Endothelial cell of umbilical vein (primary cell): Measurements from ENCODE around the gene CD33. TPM values are rescaled to one million over a fixed set of nuclear protein-coding genes. Genes with fewer than 3 reads are reported as not detected.

ENCODE experiments used
- microRNA-seq: library from miRNA; unstranded; fragments of <30 nt; microRNA quantifications from one replicate; pipeline ENCODE4 v1.2.0, GENCODE V29; 2021; ENCODE audit warnings: borderline number of aligned reads, borderline replicate concordance
- polyA plus RNA-seq, 4 experiments: library from polyadenylated mRNA; depleted of rRNA in 3 of 4; stranded (reverse) in 3 of 4; unstranded in 1 of 4; fragments of >200 nt; gene quantifications; 2 replicates each; pipeline versions ENCODE4 v1.2.1 to v1.2.3, GENCODE V29; 2011 to 2012; ENCODE audit warnings: missing spikeins in 1 of 4
- small RNA-seq: library from RNA; depleted of rRNA; stranded (forward); fragments of <200 nt; gene quantifications from one replicate; pipeline ENCODE3, GENCODE V24; 2012; ENCODE audit warnings: low replicate concordance, low read depth; ENCODE audit not compliant: insufficient read depth, insufficient read length
- total RNA-seq: library from RNA; stranded (reverse); gene quantifications from 2 replicates; pipeline ENCODE4 v1.2.3, GENCODE V29; 2021

Gene CD33
- total and polyA plus RNA-seq, 2 donors (not counting 3 experiments of a cell fraction or from before 2014, with no cell fraction given) = not detected

Small RNA genes lying within 50 kb of the gene (microRNA-seq; reads per million reads assigned to microRNA genes)
- not detected for gene MIR8074

Small RNA genes lying within 50 kb of the gene (small RNA-seq; reads per million reads assigned to genes)
- not detected for gene MIR8074

Other genes starting within 250 kb of the CD33 start
- gene KLK7, start 241.2 kb upstream of the CD33 start, total RNA-seq = not detected in 2 replicates
- gene KLK7, start 241.2 kb upstream of the CD33 start, polyA plus RNA-seq = not detected in 2 replicates
- gene KLK8, start 223.5 kb upstream of the CD33 start, total RNA-seq = not detected in 2 replicates
- not detected in 2 replicates for gene KLK8, start 223.5 kb upstream of the CD33 start, polyA plus RNA-seq
- gene KLK10, start 205.4 kb upstream of the CD33 start, total RNA-seq = not detected in 2 replicates
- not detected in 2 replicates for gene KLK10, start 205.4 kb upstream of the CD33 start, polyA plus RNA-seq
- gene KLK11, start 198.5 kb upstream of the CD33 start, total RNA-seq = not detected in 2 replicates
- gene KLK11, start 198.5 kb upstream of the CD33 start, polyA plus RNA-seq = not detected in 2 replicates
- gene KLK12, start 190.1 kb upstream of the CD33 start, total RNA-seq = not detected in 2 replicates
- not detected in 2 replicates for gene KLK12, start 190.1 kb upstream of the CD33 start, polyA plus RNA-seq
- not detected in 2 replicates for gene KLK13, start 160.0 kb upstream of the CD33 start, total RNA-seq
- gene KLK13, start 160.0 kb upstream of the CD33 start, polyA plus RNA-seq = not detected in 2 replicates
- not detected in 2 replicates for gene KLK14, start 142.2 kb upstream of the CD33 start, total RNA-seq
- 0.10 and 0.12 TPM in 2 replicates for gene KLK14, start 142.2 kb upstream of the CD33 start, polyA plus RNA-seq
- 8.2 and 8.7 TPM in 2 replicates for gene CTU1, start 116.7 kb upstream of the CD33 start, total RNA-seq
- gene CTU1, start 116.7 kb upstream of the CD33 start, polyA plus RNA-seq = 6.1 and 7.0 TPM in 2 replicates
- not detected in 2 replicates for gene SIGLEC9, start 100.2 kb upstream of the CD33 start, total RNA-seq
- gene SIGLEC9, start 100.2 kb upstream of the CD33 start, polyA plus RNA-seq = not detected in 2 replicates
- gene SIGLEC7, start 82.8 kb upstream of the CD33 start, total RNA-seq = not detected in 2 replicates
- not detected in 2 replicates for gene SIGLEC7, start 82.8 kb upstream of the CD33 start, polyA plus RNA-seq
- not detected in 2 replicates for gene SIGLECL1, start 26.0 kb downstream of the CD33 start, total RNA-seq
- not detected in 2 replicates for gene SIGLECL1, start 26.0 kb downstream of the CD33 start, polyA plus RNA-seq
- not detected in 2 replicates for gene IGLON5, start 86.6 kb downstream of the CD33 start, total RNA-seq
- not detected in 2 replicates for gene IGLON5, start 86.6 kb downstream of the CD33 start, polyA plus RNA-seq
- 0.39 and 0.62 TPM in 2 replicates for gene VSIG10L, start 117.1 kb downstream of the CD33 start, total RNA-seq
- 0.77 and 0.94 TPM in 2 replicates for gene VSIG10L, start 117.1 kb downstream of the CD33 start, polyA plus RNA-seq
- 48.6 and 54.1 TPM in 2 replicates for gene ETFB, start 141.3 kb downstream of the CD33 start, total RNA-seq
- gene ETFB, start 141.3 kb downstream of the CD33 start, polyA plus RNA-seq = 89.9 and 99.2 TPM in 2 replicates
- 0.97 TPM in 1 of 2 replicates, not detected in the other for gene CLDND2, start 143.9 kb downstream of the CD33 start, total RNA-seq
- not detected in 2 replicates for gene CLDND2, start 143.9 kb downstream of the CD33 start, polyA plus RNA-seq
- not detected in 2 replicates for gene NKG7, start 147.6 kb downstream of the CD33 start, total RNA-seq
- not detected in 2 replicates for gene NKG7, start 147.6 kb downstream of the CD33 start, polyA plus RNA-seq
- not detected in 2 replicates for gene LIM2, start 162.9 kb downstream of the CD33 start, total RNA-seq
- gene LIM2, start 162.9 kb downstream of the CD33 start, polyA plus RNA-seq = not detected in 2 replicates
- gene C19orf84, start 165.5 kb downstream of the CD33 start, total RNA-seq = not detected in 2 replicates
- not detected in 2 replicates for gene C19orf84, start 165.5 kb downstream of the CD33 start, polyA plus RNA-seq
- not detected in 2 replicates for gene SIGLEC10, start 192.6 kb downstream of the CD33 start, total RNA-seq
- gene SIGLEC10, start 192.6 kb downstream of the CD33 start, polyA plus RNA-seq = not detected in 2 replicates
- not detected in 2 replicates for gene SIGLEC8, start 233.4 kb downstream of the CD33 start, total RNA-seq
- gene SIGLEC8, start 233.4 kb downstream of the CD33 start, polyA plus RNA-seq = not detected in 2 replicates